B cell (primary cell): Measurements from ENCODE around the gene KCND2. TPM values are rescaled to one million over a fixed set of nuclear protein-coding genes. Genes with fewer than 3 reads are reported as not detected.

Experiments used
- ATAC-seq: fragments of 200-7000 bp; cut with Tn5 transposase; one replicate; pipeline ENCODE4 v1.10.0; 2021; ENCODE audit warnings: low read depth, mild to moderate bottlenecking, moderate number of reproducible peaks, moderate library complexity
- CTCF ChIA-PET: fragments of 350-600 bp; sonication (Branson Sonifier 250); formaldehyde crosslinking; loops from one replicate; lab custom pipeline; 2021; ENCODE audit warnings: antibody characterized with exemption, inconsistent platforms; lab: Charles Lee
- POLR2A ChIA-PET: fragments of 350-600 bp; sonication (Branson Sonifier 250); formaldehyde crosslinking; loops from one replicate; lab custom pipeline; 2021; ENCODE audit warnings: antibody characterized with exemption; lab: Charles Lee
- DNase-seq: peaks from one replicate; pipeline ENCODE4 v3.0.0; 2013
- H2AFZ ChIP-seq: 2 replicates; pipeline ENCODE4 v1.6.1; 2012; ENCODE audit warnings: mild to moderate bottlenecking, low read depth, low read length; ENCODE audit not compliant: insufficient read depth, poor library complexity, severe bottlenecking
- H3K27ac ChIP-seq, 2 donors: 1 replicate in 1 of 2; 2 replicates in 1 of 2; pipeline ENCODE4 v1.5.1; 2012 to 2013; ENCODE audit warnings: low read length in 2 of 2, mild to moderate bottlenecking in 2 of 2, moderate library complexity in 1 of 2
- H3K27me3 ChIP-seq, 4 experiments: fragments of 200-600 bp in 1 of 4; sonication (generic) in 1 of 4; replicated peaks in 1 of 4; 1 replicate in 2 of 4; 2 replicates in 2 of 4; pipeline versions ENCODE4 v1.6.1 to v1.7.0; 2013 to 2016; ENCODE audit warnings: low read length in 3 of 4, mild to moderate bottlenecking in 2 of 4, mixed read lengths in 1 of 4, moderate library complexity in 1 of 4; ENCODE audit not compliant: insufficient read depth in 4 of 4, control insufficient read depth in 3 of 4; ENCODE audit errors: control extremely low read depth in 1 of 4
- H3K36me3 ChIP-seq, 2 experiments: replicated peaks in 1 of 2; 1 replicate in 1 of 2; 2 replicates in 1 of 2; pipeline versions ENCODE4 v1.6.1 to v1.7.1; 2013; ENCODE audit warnings: low read length in 1 of 2; ENCODE audit not compliant: insufficient read depth in 2 of 2, control insufficient read depth in 1 of 2; ENCODE audit errors: control extremely low read depth in 1 of 2, extremely low read depth in 1 of 2
- H3K4me1 ChIP-seq, 2 donors: fragments of 200-600 bp in 1 of 2; sonication (generic) in 1 of 2; 1 replicate in 1 of 2; 2 replicates in 1 of 2; pipeline versions ENCODE4 v1.5.1 to v1.6.1; 2013 to 2017; ENCODE audit warnings: low read length in 2 of 2; ENCODE audit not compliant: control insufficient read depth in 2 of 2, insufficient read depth in 2 of 2
- H3K4me2 ChIP-seq: replicated peaks from 2 replicates; pipeline ENCODE3; 2012; ENCODE audit warnings: mild to moderate bottlenecking, low read depth, low read length; ENCODE audit not compliant: poor library complexity, severe bottlenecking
- H3K4me3 ChIP-seq, 5 experiments: fragments of 200-600 bp in 1 of 5; sonication (generic) in 1 of 5; 1 replicate in 3 of 5; 2 replicates in 2 of 5; pipeline versions ENCODE4 v1.5.1 to v1.7.0; 2011 to 2016; ENCODE audit warnings: low read length in 4 of 5, mild to moderate bottlenecking in 4 of 5, low read depth in 2 of 5, control low read depth in 1 of 5, moderate library complexity in 1 of 5; ENCODE audit not compliant: insufficient read depth in 1 of 5; ENCODE audit errors: control extremely low read depth in 1 of 5, extremely low read depth in 1 of 5
- H3K79me2 ChIP-seq: fragments of 200-600 bp; sonication (generic); one replicate; pipeline ENCODE4 v1.6.0; 2016; ENCODE audit warnings: low read length; ENCODE audit not compliant: control insufficient read depth, insufficient read depth
- H3K9ac ChIP-seq: fragments of 200-600 bp; sonication (generic); 2 replicates; pipeline ENCODE4 v1.6.1; 2017; ENCODE audit warnings: mild to moderate bottlenecking, low read length, moderate library complexity
- H3K9me3 ChIP-seq, 3 donors: one replicate each; pipeline versions ENCODE4 v1.6.1 to v1.7.1; 2013; ENCODE audit warnings: low read length in 2 of 3; ENCODE audit not compliant: control insufficient read depth in 2 of 3, insufficient read depth in 1 of 3; ENCODE audit errors: control extremely low read depth in 1 of 3
- H4K20me1 ChIP-seq: 2 replicates; pipeline ENCODE4 v1.6.0; 2012; ENCODE audit warnings: mild to moderate bottlenecking, low read length; ENCODE audit not compliant: insufficient read depth, control insufficient read depth, poor library complexity, severe bottlenecking
- H3K27ac Mint-ChIP-seq: one replicate; pipeline ENCODE4 v1.8.0; 2021; ENCODE audit warnings: mixed read lengths
- H3K27me3 Mint-ChIP-seq: one replicate; pipeline ENCODE4 v1.8.0; 2021; ENCODE audit warnings: mixed read lengths
- H3K4me1 Mint-ChIP-seq: one replicate; pipeline ENCODE4 v1.8.0; 2021; ENCODE audit warnings: mixed read lengths
- H3K4me3 Mint-ChIP-seq: one replicate; pipeline ENCODE4 v1.8.0; 2021; ENCODE audit warnings: mixed read lengths
- H3K9me3 Mint-ChIP-seq: one replicate; pipeline ENCODE4 v1.8.0; 2022; ENCODE audit warnings: mixed read lengths; ENCODE audit not compliant: insufficient read depth
- EZH2 ChIP-seq: IDR thresholded peaks from 2 replicates; pipeline ENCODE4 v1.6.1; 2012; ENCODE audit warnings: borderline replicate concordance, low read depth, mild to moderate bottlenecking, moderate library complexity, low read length; ENCODE audit not compliant: insufficient read depth, poor library complexity, severe bottlenecking
- WGBS: methylation state at CpG from one replicate; pipeline ENCODE4 v1.1.5; 2013; ENCODE audit warnings: missing lambda C conversion rate; ENCODE audit not compliant: insufficient coverage; 5-methylcytosine and 5-hydroxymethylcytosine counted together
- intact Hi-C: fragments of 100-400 bp; cut with micrococcal nuclease; formaldehyde crosslinking; loops from one replicate; pipeline ENCODE4 v1.10.0; 2022
- polyA plus RNA-seq: library from polyadenylated mRNA; depleted of rRNA; stranded (reverse); fragments of >200 nt; gene quantifications from 2 replicates; pipeline ENCODE4 v1.2.3, GENCODE V29; 2012
- total RNA-seq, 2 donors: library from RNA; stranded (reverse); fragments of 120-200 nt in 1 of 2; gene quantifications; 1 replicate in 1 of 2; 2 replicates in 1 of 2; pipeline versions ENCODE4 v1.2.3 to v1.2.4, GENCODE V29; 2013 to 2022
- TF ChIP-seq, protein P1 (sequence below): fragments of 200-600 bp; IDR thresholded peaks from one replicate; pipeline ENCODE4 v1.8.0; 2022; ENCODE audit warnings: antibody characterized with exemption, mild to moderate bottlenecking

KCND2 gene
- total and polyA plus RNA-seq, 2 donors (not counting 1 experiment from before 2014, with no cell fraction given), result not detected

DNA sequence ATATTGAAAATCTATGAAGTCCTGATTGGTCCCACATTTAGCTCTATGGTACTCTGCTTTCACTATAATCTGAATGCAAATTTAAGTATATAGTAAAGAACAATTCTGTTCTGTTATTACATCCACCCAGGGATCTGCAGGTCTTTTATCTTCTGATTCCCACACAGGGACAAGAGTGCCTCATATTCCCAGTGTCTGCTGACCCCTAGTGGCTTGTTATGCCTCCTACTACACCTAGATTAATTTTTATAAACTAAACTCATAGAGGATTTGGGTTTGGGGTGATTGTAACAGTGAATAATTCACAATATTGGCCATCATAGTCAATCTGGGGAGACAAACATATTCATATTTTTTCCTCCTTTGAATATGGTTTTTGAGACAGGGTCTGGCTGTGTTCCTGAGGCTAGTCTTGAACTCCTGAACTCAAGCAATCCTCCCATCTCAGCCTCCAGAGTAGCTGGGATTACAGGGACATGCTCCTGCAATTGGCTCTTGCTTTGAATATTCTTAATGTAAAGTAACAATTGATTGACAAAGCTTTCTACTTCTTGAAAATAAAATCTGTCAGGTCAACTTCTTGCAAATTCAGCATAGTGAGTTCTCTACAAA lies 282.1 kb downstream of the KCND2 start:
- Histone ChIP-seq H3K9ac (no peak overlapping the region), H3K27me3 (no peaks in the 10 kb centered on the region), H3K4me2 (no peak overlapping the region), H3K27ac (no peak overlapping the region), H3K36me3 (no peaks in the 10 kb centered on the region), H2AFZ (no peak overlapping the region), H3K4me3 (no peak overlapping the region), H3K4me1 (no peaks in the 10 kb centered on the region), H4K20me1 (no peaks in the 10 kb centered on the region), H3K9me3 (no peaks in the 10 kb centered on the region), H3K79me2 (no peaks in the 10 kb centered on the region)
- ChIA-PET CTCF (no interaction called here), POLR2A (no interaction called here)
- TF ChIP-seq, protein P1, sequence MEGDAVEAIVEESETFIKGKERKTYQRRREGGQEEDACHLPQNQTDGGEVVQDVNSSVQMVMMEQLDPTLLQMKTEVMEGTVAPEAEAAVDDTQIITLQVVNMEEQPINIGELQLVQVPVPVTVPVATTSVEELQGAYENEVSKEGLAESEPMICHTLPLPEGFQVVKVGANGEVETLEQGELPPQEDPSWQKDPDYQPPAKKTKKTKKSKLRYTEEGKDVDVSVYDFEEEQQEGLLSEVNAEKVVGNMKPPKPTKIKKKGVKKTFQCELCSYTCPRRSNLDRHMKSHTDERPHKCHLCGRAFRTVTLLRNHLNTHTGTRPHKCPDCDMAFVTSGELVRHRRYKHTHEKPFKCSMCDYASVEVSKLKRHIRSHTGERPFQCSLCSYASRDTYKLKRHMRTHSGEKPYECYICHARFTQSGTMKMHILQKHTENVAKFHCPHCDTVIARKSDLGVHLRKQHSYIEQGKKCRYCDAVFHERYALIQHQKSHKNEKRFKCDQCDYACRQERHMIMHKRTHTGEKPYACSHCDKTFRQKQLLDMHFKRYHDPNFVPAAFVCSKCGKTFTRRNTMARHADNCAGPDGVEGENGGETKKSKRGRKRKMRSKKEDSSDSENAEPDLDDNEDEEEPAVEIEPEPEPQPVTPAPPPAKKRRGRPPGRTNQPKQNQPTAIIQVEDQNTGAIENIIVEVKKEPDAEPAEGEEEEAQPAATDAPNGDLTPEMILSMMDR, result no peak
- TF ChIP-seq EZH2, result no peak
- DNase-seq (no peak), ATAC-seq (no peak)
- intact Hi-C loops, result no loop called here
- Mint-ChIP-seq H3K4me1 (no peaks in the 10 kb centered on the region), H3K9me3 (no peaks in the 10 kb centered on the region), H3K4me3 (no peak overlapping the region), H3K27ac (no peak overlapping the region), H3K27me3 (no peaks in the 10 kb centered on the region)

DNA sequence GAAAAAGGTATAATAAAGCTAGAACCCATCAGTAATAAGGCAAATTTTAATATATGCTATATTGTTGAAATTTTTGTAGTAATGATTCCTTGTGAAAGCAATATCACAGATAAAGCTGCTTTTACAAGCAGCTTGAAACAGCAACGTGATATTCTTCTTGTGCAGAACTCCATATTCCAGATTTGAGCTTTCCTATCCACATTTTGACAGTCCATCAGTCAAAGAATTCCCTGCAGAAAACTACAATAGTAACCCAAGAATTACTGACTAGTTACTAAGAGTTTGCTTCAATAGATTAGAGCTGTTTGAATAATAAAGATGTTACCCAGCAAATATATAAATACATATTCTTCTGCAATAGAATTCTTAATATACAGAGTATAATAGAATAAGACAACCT lies 291.2 kb downstream of the KCND2 start:
- Mint-ChIP-seq H3K9me3 (no peaks in the 10 kb centered on the region), H3K27me3 (no peaks in the 10 kb centered on the region), H3K4me3 (no peak overlapping the region), H3K4me1 (no peaks in the 10 kb centered on the region), H3K27ac (no peak overlapping the region)
- Histone ChIP-seq H3K4me1 (no peaks in the 10 kb centered on the region), H2AFZ (no peak overlapping the region), H3K9ac (no peak overlapping the region), H3K27me3 (no peaks in the 10 kb centered on the region), H3K9me3 (no peaks in the 10 kb centered on the region), H3K36me3 (no peaks in the 10 kb centered on the region), H3K79me2 (no peaks in the 10 kb centered on the region), H3K27ac (no peak overlapping the region), H4K20me1 (no peaks in the 10 kb centered on the region), H3K4me3 (no peak overlapping the region), H3K4me2 (no peak overlapping the region)
- DNase-seq (no peak), ATAC-seq (no peak)
- POLR2A ChIA-PET, result no interaction called here
- CTCF ChIA-PET, result no interaction called here
- intact Hi-C loops, result no loop called here
- WGBS, result no CpG with 5 or more reads among the region's 1 CpG
- no peak for TF ChIP-seq EZH2
- TF ChIP-seq, protein P1, result no peak
